Kidney glomerular epithelial cell (primary cell): Measurements from ENCODE around the gene CHRNA1.

Source experiments
- DNase-seq: peaks from one replicate; lab custom pipeline; 2025; lab: John Stamatoyannopoulos, UW

The CHRNA1 gene

DNA sequence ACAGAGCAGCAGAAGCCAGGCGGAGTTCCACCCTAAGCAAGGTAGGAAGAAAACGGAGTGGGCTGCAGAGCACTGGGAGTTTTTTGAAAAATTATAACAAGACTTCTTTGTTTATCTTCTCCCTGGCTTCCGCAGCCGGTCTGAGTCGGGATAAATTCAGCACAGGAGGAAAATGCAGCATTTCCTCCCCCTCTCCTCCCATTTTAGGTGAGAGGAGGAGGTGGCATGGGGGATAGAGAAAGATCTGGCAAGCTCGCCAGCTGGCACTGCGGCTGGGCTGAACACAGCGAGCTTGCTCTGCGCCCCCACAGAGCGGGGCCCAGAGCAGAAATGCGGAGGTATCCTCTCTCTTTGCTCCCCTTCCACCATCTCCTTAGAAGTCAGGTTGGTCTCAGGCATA is 17.7 kb upstream of the CHRNA1 start:
- DNase-seq: no peak

DNA sequence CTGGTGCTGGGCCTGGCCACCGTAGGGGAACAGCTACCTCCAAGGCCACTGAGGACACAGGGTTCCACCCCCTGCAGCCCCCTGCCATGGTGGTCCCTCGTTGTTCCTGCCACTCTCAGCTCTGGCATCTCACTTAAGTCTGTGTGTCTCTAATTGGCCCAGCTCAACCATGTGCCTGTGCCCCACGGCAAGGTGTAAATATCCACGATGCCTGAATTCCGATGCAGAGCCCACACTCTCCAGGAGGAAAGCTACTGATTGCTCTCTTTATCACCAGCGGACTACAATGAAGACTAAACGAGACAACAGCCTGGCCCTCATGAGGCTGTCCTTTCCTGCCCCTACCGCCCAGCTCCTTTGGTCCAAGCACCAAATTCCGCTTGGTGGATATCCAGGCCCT is 17.0 kb upstream of the CHRNA1 start:
- DNase-seq: no peak

DNA sequence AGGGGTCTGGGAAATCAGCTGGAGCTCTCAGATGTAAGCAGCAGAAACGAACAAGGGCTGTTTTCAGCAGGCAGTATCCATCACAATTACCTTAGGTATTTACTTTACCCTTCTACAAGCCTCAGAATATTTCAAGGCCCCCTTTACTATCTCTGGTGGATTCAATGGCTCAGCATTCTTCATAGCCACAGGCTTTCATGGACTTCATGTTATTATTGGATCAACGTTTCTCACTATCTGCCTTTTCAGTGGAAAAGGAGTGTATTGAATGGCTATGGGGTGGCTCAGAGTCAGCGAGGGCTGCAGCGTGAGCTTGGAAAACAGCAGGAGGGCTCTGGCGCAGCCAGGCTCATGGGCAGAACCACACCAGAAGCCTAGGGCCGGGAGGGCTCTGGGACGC is 16.6 kb upstream of the CHRNA1 start:
- DNase-seq: no peak

DNA sequence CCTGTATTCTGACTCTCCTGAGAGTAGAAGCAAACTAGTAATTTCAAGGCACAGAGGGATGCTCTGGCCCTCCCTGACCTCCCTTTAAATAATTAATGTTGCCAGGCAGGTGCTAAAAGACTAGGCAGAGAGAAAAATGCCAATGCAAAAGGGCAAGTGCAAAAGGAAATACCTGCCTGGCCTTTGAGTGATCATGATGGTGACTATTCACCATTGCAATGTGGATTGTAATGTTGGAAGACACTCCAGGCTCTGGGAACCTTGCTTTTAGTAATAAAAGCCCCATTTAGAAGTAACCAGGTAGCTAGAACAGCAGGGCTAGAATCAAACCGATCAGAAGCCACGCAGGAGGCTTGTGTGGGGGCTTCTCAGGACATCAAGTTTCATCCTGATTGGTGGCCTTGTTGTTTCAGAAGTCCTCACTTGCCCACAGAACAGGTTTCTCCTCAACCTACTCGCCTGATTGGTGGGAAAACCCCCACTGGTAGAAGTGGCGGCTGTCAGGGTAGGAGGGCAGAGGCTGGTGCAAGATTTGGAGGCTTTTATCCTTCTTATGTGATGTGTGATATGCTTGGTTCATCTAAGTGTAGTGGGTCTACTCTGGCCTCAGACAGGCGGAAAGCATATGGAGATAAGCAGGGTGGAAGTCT is 16.0 kb upstream of the CHRNA1 start:
- DNase-seq: no peak

DNA sequence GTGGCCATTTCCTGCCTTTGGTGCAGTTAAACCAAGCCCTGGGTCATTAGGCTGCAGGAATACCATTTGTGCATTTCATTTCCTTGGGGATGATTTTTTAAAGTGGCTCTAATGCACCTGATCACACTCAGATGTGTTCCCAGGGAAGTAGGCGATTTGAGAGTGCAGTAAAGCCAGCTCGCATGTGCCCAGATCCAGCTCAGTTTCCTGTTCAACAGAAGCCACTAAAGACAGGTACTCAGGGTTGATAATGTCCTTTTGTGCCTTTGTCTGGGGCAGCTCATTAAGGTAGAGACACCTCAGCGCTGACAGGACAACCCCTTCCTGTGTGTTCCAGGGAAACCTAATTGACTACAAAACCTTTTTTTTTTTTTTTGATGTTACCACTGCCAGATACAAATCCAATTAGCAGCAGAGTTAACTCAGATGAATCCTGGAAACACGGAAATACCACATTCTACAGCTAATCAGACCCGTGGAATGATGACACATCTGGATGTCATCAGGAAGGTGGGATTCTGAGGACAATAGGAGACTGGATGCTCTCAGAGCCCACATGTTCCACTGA is 15.2 kb upstream of the CHRNA1 start:
- DNase-seq: no peak

DNA sequence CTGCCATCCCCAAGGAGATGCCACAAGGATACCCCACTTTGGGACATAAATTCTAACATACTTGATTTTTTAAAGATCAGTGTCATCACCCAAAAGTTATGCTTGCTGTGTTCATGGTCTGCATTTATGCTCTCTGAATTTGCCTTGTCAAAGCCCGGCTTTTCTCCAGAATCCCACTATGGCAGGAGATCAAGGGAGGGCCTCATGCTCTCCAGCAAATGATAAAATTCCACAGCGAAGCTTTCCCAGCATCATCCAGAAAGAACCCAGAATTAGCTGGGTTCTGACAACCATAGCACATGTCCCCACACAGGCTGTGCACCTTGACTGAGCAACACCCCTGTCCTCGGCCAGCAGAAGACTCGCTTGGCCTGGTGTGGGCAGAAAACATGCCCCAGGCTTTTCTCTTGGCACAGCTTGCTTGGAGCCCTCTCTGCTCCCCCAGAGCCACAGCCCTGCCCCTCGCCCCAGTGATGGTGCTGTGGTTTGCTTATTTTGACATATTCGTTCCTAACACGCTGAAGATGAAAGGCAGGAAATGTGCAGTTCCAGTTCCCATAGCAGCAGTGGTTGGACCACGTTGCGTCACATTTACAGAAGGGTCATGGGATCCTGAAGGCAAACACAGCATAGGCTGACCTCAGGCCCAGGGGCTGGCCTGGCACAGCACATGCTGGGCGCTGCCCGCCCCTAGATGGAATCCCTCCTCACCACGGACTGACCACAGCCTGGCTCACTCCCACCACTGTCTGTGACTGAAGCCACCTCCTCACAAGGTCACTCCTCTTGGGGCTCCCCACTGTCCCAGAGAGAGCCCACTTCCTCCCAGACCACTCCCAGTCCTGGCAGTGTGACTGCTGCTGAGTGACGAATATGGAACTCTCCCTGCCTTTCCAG is 14.1 kb upstream of the CHRNA1 start:
- no peak for DNase-seq

DNA sequence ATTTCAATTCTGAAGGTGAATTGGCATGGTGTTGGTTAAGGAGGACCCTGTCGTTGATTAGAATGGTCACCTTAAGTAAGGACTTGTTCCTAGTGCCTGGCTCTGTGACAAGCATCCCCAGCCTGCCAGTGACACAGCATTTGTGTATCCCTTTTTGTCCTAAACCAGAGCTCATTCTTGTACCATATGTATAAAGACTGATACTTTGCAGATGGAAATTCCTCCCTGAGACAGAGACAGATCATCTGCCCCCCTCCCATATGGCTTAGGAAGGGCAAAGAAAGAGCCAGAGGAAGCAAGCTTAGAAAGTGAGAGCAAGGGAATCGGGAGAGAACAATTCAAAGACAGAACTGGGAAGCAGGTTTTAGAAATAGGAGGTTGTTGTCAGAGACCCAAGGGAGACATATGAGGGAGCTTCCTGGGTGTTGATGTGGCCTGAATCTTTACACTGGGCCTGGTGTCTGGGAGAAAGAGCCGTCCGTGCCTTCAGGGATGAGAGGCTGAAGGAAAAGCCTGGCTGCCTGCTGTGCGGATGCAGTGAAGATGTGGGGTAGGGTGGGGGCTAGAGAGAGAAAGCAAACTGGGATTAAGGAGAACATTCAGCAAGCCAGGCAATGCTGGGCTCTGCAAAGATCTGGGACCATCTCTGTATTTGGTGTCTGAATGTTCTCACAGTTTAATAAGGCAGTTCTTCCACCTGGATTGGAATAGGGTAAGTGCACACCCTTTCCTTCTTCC is 13.2 kb upstream of the CHRNA1 start:
- DNase-seq: no peak

DNA sequence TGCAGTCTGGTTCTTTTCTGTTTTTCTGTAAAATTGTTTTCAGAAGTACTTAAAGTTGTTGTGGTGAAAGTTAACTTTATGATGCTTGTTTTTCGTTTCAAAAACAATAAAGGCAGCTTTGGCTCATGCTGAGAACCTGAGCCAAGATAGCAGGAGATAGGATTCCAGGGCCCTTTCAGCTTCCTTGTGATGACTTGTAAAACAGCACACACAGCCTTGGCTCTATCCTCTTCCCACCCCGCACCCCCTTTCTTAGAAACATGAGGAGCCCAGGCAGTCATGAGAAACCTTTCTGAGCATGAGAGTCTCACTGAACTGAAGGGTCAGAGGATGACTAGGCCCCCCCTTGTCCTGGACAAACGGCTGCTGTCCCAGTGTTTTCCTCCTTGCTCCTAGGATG is 12.4 kb upstream of the CHRNA1 start:
- no peak for DNase-seq

DNA sequence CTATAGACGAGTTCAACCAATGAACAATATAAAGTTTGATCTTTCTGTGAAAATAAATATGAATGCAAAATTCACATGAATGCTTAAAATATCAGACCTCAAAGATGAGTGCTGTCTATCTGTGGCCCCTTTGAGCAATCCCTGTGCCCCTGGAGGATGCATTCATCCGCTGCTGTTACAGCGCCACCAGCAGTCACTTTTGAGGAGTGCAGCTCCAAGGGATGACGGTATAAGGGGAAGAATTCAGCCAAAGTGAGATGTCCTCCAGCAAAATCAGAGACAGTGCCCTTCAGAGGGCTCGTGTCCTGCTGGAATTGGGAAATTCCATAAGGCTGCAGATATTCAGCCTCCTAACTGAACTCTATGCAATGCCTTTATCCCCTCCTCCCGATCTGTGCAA is 12.0 kb upstream of the CHRNA1 start:
- no peak for DNase-seq

DNA sequence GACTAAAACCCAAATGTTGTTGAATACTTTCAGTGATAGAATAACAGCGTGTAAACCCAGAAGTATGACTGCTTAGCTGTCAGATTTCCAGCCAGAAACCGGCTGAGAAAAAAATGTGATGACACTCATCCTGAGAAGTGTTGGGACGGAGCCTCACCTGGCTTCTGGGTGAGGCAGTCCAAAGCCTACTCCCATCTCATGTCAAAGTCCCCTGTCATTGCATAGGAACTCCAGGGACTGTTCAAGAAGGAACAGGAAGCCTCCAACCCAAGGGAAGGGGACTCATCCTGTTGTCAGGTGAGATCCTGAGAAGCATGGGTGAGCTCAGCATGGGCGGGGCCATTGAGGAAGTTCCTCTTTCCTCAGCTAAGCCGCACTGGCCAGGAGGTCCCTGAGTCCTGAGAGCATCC is 11.3 kb upstream of the CHRNA1 start:
- no peak for DNase-seq

DNA sequence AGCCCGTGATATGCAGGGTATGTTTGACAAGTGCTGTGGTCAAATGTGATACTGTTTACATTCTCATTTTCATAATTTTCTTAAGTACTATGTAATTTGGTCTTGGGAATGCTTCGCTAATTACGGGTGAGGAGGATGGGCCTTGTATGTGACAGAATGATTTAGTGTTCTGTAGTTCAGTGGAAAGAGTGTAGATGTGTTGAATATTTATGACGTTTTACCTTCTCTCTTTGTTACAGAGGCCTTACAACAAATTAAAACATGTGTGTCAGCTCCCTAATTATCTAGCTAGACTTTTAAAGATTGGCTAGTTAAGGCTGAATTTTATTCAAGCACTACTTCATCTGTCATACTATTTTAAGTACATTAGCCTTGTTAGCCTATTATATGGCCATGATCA is 10.6 kb upstream of the CHRNA1 start:
- no peak for DNase-seq

DNA sequence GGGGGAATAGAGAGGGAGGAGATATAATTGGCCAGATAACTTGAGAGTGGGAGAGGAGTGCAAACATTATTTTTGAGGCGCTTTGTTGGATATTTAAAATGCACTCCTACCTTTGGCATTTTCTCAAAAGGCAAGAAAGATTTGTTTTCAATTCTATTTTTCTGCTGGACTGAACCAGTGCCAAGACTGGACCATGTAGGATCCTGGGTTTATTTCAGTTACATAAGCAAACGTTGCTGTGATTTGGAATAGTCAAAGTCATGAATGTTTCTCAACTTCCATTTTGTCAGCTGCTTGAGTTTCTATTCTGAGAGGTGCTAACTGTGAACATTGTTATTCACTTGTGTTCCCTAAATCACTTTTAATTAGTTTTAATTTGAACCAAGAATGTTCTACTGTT is 8.9 kb upstream of the CHRNA1 start:
- no peak for DNase-seq

DNA sequence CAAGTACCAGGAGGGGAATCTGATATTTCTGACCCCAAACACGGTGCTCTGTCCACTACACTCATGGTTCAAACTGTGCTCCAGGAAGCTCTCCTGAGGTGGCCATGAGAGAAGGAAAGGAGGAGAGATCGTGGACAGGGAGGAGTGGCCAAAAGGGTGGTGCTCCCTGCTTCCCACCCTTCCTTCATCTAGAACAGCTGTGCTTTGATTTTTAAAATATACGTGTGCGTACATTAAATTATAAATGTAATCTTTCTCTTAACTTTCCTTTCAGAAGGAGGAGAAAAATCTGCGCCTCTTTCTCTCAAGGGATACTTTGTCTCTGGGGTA is 8.2 kb upstream of the CHRNA1 start:
- DNase-seq: no peak

DNA sequence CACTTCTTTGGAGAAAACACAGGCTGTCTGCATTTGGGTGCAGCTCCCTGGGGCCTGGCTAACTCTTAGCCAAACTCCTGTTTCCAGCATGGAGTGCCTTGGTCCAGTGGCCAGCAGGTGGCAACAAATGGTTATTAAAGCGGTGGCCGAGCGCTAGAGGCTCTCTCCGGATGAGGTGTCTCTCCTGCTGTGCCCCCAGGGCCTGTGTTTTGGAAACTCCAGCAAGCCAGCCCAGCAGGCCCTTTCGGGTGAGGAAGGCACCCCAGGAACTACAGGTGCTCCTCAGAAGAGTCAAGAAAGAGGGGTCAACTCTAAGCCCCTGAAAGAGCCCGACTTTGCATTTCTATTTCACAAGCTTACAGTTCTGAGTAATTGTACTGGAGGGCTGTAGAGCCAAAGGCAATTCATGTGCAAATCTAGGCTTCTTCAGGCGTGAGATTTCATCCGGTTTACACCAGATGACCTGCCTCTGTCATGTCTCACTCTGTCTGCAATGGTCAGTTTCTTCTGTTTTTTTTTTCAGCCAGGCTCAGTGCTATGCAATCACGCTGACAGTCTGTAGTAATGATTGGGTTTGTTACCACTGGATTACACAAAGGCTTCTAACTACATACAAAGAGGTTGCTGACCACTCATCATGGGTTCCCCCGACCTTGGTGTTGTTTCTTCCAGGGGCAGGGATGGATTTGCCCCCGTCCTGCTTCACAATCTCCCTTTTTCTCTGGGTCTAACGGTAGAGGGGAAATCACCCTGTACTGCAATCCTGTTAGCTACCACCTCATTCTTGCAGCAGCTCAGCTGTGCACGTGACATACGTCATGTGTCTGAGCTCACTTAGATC is 7.6 kb upstream of the CHRNA1 start:
- DNase-seq: peak; percentile 73

DNA sequence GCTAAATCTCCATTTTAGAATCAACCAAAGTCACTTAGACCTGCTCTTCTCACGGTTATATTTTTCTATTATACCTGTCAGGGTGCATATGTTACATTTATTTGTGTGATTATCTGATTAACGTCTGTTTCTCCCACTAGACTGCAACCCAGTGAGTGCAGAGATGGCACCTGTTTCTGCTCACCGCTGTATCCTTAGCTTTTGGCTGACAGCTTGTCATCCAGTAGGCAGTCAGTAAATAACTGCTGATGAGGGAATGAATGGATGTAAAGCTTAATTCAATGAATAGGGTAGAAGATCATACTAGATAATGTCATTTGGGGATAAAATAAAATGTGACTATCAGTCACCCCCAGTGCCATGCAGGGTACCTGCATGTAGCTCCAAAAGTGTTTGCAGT is 6.9 kb upstream of the CHRNA1 start:
- DNase-seq: no peak

DNA sequence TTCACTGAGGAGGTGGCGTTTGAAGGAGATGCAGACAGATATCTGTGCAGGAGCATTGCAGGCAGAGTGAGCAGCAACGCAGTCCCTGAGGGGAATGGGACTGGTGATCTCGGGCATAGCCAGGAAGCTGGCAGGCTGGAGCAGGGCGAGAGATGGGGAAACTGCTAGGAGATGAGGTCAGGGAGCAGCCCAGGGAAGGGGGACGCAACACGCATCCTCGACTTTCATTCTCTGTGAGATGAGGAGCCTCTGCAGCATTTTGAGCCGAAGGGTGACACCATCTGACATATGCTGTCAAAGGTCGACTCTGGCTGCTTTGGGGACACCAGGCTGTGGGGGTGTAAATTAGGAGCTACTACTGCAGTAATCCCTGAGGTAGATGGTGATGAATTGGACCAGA is 4.3 kb upstream of the CHRNA1 start:
- DNase-seq: no peak

DNA sequence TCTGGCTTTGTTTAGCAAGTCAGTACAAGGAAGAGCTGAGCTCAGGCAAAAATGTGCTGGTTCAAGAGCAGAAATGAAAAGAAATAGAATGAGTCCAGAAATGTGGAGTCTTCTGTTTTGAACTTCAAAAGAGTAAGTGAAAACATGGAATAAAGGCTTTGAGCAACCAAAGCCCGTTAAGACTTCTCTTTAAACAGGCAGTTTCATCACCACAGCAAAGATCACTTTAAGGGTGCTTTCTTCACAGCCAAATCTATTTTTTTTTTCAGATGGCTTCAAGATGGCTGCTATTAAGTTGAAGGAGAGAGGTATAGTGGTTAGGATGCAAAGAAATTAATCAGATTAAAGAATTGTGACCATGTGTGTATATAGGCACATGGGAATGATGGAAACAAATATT is 2.0 kb upstream of the CHRNA1 start:
- no peak for DNase-seq

DNA sequence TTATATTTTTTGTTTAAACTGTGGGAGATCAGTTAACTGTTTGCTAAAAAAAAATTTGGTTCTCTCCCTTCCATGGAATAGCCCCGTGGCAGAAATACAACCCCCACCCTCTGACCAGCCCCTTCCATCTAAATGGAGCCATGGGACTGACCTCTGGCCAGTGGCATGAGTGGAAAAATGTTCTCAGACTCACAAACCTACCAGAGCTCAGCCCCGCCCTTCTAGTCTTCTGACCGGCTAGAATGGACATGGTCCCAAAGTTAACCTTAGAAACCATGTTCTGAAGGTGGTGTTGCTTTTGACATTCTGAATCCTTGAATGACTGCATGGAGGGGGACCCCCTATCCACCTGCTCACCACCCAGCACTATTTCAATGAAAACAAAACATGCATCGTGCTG is 1.3 kb upstream of the CHRNA1 start:
- DNase-seq: no peak

DNA sequence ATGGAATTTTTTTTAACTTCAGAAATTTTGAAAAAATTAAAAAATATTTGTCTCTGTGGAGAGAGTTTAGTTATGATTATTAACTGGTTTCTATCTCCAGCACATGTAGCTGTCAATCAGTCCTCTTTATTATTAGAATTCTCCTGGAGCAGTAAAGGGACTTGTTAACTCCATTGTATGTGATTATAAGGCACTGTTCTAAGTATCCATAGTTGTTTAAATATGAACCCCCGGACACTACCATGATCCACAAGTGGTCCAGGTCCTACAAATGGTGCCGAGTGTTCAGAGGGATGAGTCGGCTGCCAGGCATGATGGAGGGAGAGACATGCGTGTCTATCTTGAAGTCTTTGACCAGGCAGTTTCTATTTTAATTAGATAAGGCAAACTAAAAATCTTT is 492 bp downstream of the CHRNA1 start:
- no peak for DNase-seq

DNA sequence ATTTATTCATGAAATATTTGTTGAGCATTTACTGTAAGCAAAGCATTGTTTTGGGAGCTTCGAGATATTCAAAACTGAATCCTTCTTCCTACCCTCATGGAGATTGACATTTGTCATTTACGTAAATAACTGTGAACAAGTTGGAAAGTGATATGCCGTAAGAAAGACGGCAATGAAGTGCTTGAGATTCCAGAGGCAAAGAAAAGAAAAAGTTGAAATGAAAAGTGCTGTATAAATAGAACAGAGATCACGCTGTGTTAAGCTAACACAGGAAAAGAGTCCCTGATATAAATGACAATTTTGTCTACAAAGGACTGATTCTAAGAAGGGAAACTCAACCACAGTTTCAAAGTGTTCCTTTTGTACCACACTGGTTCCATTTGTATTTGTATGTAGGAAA is 1.8 kb downstream of the CHRNA1 start:
- DNase-seq: no peak

DNA sequence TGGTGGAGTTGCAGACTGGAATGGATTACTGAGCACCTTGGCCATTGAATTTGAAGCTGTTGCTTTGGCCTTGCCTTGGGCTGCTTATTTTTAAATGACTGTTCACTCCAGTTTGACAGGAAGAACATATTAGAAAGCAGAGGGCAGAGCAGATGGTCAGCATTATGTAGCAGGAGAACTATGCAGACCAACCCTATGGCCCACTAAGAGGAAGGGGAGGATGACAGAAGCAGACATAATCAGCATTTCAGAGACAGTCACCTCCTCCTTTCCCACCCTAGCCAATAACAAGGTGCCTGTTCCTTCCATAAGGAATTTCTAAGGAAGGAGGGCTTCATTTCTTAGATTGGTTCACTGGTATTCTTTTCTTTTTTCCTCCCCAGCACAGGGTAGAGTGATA is 2.4 kb downstream of the CHRNA1 start:
- no peak for DNase-seq
